B cell (primary cell): ENCODE data around the gene GALNT7.

Experiments used
- EZH2 ChIP-seq: IDR thresholded peaks from 2 replicates; pipeline ENCODE4 v1.6.1; 2012; ENCODE audit warnings: borderline replicate concordance, low read depth, mild to moderate bottlenecking, moderate library complexity, low read length; ENCODE audit not compliant: insufficient read depth, poor library complexity, severe bottlenecking
- TF ChIP-seq, protein P1 (sequence below): fragments of 200-600 bp; IDR thresholded peaks from one replicate; pipeline ENCODE4 v1.8.0; 2022; ENCODE audit warnings: antibody characterized with exemption, mild to moderate bottlenecking

DNA sequence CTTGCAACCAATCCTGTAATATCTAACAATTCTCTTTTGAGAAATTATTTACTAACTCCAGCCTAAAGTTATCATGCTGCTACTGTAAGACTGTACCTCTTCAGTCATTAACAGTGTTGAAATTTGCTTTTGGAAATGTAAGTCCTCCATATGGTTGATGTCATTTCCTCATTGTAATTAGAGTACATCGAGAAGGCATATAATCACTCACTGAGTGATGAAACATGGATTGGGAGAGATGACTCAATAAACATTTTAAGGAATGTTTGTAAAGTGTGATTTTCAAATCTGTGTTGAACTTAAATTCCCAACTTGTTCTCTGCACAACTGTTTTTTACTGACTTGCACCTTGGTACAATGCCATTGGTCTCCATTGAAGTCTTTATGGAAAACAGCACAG lies 104.4 kb downstream of the GALNT7 start:
- TF ChIP-seq, protein P1, sequence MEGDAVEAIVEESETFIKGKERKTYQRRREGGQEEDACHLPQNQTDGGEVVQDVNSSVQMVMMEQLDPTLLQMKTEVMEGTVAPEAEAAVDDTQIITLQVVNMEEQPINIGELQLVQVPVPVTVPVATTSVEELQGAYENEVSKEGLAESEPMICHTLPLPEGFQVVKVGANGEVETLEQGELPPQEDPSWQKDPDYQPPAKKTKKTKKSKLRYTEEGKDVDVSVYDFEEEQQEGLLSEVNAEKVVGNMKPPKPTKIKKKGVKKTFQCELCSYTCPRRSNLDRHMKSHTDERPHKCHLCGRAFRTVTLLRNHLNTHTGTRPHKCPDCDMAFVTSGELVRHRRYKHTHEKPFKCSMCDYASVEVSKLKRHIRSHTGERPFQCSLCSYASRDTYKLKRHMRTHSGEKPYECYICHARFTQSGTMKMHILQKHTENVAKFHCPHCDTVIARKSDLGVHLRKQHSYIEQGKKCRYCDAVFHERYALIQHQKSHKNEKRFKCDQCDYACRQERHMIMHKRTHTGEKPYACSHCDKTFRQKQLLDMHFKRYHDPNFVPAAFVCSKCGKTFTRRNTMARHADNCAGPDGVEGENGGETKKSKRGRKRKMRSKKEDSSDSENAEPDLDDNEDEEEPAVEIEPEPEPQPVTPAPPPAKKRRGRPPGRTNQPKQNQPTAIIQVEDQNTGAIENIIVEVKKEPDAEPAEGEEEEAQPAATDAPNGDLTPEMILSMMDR, result no peak
- no peak for TF ChIP-seq EZH2
